Measurements from ENCODE around the gene TRAF3IP1. TPM values are rescaled to one million over a fixed set of nuclear protein-coding genes. Genes with fewer than 3 reads are reported as not detected.
A peak's percentile ranks its signal among the peaks of the same experiment; 100 is the strongest.
"Not testable (repeated sequence)": the region's sequence is repeated elsewhere in the genome, so short reads cannot be mapped to it uniquely, and the experiment has no call there.

TRAF3IP1 gene, protein sequence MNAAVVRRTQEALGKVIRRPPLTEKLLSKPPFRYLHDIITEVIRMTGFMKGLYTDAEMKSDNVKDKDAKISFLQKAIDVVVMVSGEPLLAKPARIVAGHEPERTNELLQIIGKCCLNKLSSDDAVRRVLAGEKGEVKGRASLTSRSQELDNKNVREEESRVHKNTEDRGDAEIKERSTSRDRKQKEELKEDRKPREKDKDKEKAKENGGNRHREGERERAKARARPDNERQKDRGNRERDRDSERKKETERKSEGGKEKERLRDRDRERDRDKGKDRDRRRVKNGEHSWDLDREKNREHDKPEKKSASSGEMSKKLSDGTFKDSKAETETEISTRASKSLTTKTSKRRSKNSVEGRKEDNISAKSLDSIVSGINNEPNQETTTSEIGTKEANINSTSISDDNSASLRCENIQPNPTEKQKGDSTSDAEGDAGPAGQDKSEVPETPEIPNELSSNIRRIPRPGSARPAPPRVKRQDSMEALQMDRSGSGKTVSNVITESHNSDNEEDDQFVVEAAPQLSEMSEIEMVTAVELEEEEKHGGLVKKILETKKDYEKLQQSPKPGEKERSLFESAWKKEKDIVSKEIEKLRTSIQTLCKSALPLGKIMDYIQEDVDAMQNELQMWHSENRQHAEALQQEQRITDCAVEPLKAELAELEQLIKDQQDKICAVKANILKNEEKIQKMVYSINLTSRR
- 19.3 and 20.7 TPM in 2 replicates for total RNA-seq
- long read RNA-seq, partial matches to known transcripts, result 2 of 4 reads
- long read RNA-seq, other reads (novel, unspliced or antisense), result 2 of 4 reads

DNA sequence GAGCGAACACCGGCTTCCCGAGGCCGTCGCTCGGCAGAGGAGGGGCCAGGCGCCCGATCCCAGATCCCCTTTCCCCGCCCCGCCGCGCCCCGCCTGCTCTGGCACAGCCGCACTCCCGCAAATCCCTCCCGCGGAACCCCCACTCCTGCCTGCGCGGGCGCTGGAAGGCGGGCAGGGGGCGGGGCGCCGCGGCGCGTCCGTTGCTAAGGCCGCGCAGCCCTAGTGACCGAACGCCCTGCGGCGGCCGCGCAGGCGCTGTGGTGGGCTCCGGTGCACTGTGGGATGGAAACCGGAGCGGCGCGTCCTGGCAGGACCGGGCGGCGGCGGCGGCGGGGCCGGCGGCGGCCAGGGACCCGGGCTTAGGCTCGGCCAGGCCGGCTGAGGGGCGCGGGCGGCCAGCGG, at the start of gene TRAF3IP1:
TSS of gene TRAF3IP1 (plus strand) at position 273 of the 402 bp plus-strand sequence. CDS start 145 bp downstream, outside the sequence.
- H3K27ac Mint-ChIP-seq (ENCODE audit: unreplicated experiment), result no peak within 1 kb of the TSS
- peaks cover 5% of the 10 kb centered on the region for H3K27me3 Mint-ChIP-seq (ENCODE audit: low read depth)
- peak within 1 kb of the TSS; percentile 90 for H3K4me3 Mint-ChIP-seq
- peaks cover 15% of the 10 kb centered on the region for H3K4me1 Mint-ChIP-seq
- DNase-seq (ENCODE audit: low read depth, low spot score), result peak; percentile 87
- TF ChIP-seq, protein P1, sequence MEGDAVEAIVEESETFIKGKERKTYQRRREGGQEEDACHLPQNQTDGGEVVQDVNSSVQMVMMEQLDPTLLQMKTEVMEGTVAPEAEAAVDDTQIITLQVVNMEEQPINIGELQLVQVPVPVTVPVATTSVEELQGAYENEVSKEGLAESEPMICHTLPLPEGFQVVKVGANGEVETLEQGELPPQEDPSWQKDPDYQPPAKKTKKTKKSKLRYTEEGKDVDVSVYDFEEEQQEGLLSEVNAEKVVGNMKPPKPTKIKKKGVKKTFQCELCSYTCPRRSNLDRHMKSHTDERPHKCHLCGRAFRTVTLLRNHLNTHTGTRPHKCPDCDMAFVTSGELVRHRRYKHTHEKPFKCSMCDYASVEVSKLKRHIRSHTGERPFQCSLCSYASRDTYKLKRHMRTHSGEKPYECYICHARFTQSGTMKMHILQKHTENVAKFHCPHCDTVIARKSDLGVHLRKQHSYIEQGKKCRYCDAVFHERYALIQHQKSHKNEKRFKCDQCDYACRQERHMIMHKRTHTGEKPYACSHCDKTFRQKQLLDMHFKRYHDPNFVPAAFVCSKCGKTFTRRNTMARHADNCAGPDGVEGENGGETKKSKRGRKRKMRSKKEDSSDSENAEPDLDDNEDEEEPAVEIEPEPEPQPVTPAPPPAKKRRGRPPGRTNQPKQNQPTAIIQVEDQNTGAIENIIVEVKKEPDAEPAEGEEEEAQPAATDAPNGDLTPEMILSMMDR (conservative IDR thresholded peaks at IDR 0.05), result no peak
- no peaks in the 10 kb centered on the region for H3K9me3 Mint-ChIP-seq
- H3K36me3 Mint-ChIP-seq (ENCODE audit: low read depth), result no peaks in the 10 kb centered on the region

DNA sequence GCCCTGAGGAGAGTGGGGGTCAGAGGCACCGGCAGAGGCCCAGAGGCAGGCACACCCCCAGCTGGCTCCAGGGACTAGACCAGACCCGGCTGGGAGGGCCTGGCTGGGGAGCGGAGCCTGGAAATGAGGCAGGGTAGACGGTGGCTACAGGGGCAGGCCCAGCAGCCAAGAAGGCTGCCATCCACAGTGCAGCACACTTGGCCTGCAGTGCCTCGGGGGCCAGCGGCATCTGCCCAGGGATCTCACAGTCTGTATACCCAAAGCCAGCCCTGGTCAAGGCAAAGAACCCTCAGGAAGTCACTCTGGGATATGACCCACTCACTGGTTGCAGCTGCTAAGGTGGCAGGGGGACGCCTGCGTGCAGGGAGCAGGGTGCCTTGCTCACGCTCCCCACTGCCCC, 49.7 kb upstream of the TRAF3IP1 start:
- H3K27ac Mint-ChIP-seq (ENCODE audit: unreplicated experiment), result no peak overlapping the region
- no peaks in the 10 kb centered on the region for H3K9me3 Mint-ChIP-seq
- H3K27me3 Mint-ChIP-seq (ENCODE audit: low read depth), result no peaks in the 10 kb centered on the region
- peaks cover 6% of the 10 kb centered on the region for H3K36me3 Mint-ChIP-seq (ENCODE audit: low read depth)
- TF ChIP-seq, protein P1 (conservative IDR thresholded peaks at IDR 0.05), result no peak
- no peaks in the 10 kb centered on the region for H3K4me1 Mint-ChIP-seq
- no peak overlapping the region for H3K4me3 Mint-ChIP-seq
- DNase-seq (ENCODE audit: low read depth, low spot score), result no peak

DNA sequence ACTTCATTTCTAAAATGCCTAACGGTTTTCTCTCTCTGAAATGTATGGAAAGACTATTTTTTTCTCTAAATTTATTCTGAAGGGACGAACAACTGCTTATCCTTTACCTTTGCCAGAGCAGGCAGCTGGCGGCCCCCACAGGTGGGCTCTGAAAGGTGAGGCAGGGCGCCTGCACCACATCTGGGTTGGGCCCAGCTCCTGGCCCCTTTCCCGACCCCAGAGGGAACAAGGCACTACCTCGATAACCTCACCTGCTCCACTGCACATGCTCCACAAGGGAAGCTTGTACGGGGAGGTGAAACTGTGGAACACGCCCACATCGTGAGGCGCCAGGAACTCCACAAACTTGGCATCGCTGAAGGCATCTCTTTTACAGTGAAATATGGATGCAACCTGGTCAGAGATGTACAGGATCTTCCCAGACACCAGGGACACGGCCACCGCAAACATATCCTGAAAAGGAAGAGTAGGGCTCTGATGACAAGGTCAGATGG, 49.2 kb upstream of the TRAF3IP1 start:
- Mint-ChIP-seq H3K4me3 (no peak overlapping the region), H3K9me3 (no peaks in the 10 kb centered on the region), H3K4me1 (no peaks in the 10 kb centered on the region), H3K27ac (ENCODE audit: unreplicated experiment) (no peak overlapping the region), H3K27me3 (ENCODE audit: low read depth) (no peaks in the 10 kb centered on the region), H3K36me3 (ENCODE audit: low read depth) (peaks cover 6% of the 10 kb centered on the region)
- TF ChIP-seq, protein P1 (conservative IDR thresholded peaks at IDR 0.05), result no peak
- DNase-seq (ENCODE audit: low read depth, low spot score), result no peak

DNA sequence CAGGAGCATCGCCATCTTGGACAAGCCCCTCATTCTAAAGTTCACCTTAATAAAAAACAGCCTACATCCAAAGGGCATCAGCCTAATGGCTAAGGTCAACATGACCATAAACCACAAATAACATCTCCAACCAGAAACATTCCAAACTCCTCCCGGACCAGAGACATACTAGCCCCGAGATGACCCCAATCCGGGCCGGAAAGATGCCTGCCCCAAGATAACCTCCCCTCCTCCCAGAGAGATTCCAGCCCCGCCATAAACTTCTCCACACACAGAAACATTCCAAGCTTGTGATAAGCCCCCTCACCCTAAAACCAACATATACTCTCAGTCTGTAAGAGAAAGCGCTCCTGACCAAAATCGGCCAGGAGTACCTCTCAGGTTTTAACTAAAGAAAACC, 48.6 kb upstream of the TRAF3IP1 start:
- not testable (repeated sequence) for H3K4me3 Mint-ChIP-seq; H3K4me1 Mint-ChIP-seq; H3K27me3 Mint-ChIP-seq (ENCODE audit: low read depth); H3K9me3 Mint-ChIP-seq; DNase-seq (ENCODE audit: low read depth, low spot score); H3K27ac Mint-ChIP-seq (ENCODE audit: unreplicated experiment); H3K36me3 Mint-ChIP-seq (ENCODE audit: low read depth)

DNA sequence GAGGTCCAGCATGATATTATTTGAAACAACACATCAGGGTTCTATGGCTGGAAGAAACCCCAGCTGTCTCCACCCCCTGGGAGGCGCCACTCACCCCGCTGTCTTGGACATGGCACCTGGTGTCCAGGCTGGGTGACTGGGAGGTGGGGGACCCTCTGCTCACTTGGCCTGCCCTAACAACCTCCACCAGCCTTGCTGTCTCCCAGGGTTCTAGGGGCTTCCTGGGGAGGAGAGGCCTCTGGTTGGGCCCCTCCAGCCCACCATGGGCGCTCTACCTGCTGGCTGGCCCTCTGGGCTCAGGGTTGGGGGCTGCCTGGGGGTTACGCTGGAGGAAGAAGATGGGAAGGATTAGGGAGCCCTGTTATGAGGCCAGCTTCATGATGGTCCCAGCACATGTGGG, 48.2 kb upstream of the TRAF3IP1 start:
- Mint-ChIP-seq H3K4me3 (no peak overlapping the region), H3K27me3 (ENCODE audit: low read depth) (no peaks in the 10 kb centered on the region), H3K36me3 (ENCODE audit: low read depth) (peaks cover 6% of the 10 kb centered on the region), H3K9me3 (no peaks in the 10 kb centered on the region), H3K27ac (ENCODE audit: unreplicated experiment) (no peak overlapping the region), H3K4me1 (no peaks in the 10 kb centered on the region)
- TF ChIP-seq, protein P1 (conservative IDR thresholded peaks at IDR 0.05), result no peak
- DNase-seq (ENCODE audit: low read depth, low spot score), result no peak

DNA sequence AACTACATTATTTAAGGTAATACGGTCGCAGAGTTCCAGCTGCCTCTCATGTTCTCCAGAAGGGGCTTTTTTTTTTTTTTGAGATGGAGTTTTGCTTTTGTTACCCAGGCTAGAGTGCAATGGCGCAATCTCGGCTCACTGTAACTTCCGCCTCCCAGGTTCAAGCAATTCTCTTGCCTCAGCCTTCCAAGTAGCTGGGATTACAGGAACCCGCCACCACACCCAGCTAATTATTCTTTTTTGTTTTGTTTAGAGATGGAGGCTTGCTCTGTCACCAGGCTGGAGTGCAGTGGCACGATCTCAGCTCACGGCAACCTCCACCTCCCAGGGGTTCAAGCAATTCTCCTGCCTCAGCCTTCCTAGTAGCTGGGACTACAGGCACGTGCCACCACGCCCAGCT, 46.9 kb upstream of the TRAF3IP1 start:
- not testable (repeated sequence) for DNase-seq (ENCODE audit: low read depth, low spot score); H3K36me3 Mint-ChIP-seq (ENCODE audit: low read depth); H3K27ac Mint-ChIP-seq (ENCODE audit: unreplicated experiment); H3K4me3 Mint-ChIP-seq; H3K4me1 Mint-ChIP-seq; H3K9me3 Mint-ChIP-seq; H3K27me3 Mint-ChIP-seq (ENCODE audit: low read depth)
